ENCODE data around the gene GPR132. TPM values are rescaled to one million over a fixed set of nuclear protein-coding genes. Genes with fewer than 3 reads are reported as not detected.

The GPR132 gene
- total and polyA plus RNA-seq, 9 of the 15 experiments (the other 6 are each of a cell fraction or from before 2014, with no cell fraction given): 0.01 to 1.1 (median 0.25) TPM; not detected in 1

DNA sequence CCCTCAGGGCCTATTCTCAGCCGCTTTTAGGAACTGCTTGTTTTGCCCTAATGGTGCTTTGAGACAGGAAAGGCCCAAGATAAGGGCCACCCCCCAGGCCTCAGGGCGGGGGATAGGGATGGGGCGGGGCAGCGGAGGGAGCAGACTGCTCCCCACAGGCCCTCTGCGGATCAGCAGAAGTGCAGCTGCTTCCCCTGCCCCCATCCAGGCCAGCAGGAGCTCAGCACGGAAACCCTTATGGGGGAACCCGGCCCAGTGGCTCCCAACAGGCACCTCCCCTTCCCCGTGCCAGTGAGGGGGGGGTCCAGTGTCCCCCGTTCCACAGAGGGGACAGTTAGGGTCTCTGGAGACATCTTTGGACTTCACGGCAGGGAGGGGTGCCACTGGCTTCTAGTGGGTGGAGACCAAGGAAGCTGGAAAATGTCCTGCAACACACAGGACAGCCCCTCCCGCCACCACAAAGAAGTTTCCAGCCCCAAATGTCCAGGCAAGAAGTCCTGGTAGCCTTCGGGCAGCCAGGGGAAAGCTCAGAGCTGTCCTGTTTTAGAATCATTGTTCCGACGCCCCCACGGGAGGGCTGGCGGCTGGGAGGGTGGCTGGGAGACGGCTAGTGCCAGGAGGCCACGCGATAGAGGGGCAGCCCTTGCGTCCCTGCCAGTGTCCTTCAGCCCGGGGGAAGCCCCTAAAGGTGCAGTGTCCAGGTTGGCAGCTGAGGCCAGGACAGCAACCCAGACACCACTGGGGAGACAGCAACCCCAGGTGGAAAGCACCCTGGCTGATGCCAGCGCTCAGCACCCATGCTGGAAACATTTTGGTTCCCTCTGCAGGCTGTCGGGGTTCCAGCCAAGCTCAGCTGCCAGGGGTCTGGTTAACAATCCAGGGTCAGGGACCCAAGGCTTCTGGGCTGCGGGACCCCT is 10.4 kb upstream of the GPR132 start (continued):
- TF ChIP-seq ZNF584 (CRISPR knock-in tag; IDR thresholded peaks at IDR 0.05; ENCODE audit: low read depth) (no peak), ID3 (CRISPR knock-in tag; IDR thresholded peaks at IDR 0.05) (no peak), ID3 (tag; IDR thresholded peaks at IDR 0.05) (no peak), SRF (CRISPR knock-in tag; IDR thresholded peaks at IDR 0.05) (0 out of 4 replicates have a peak, but pooled peaks of 1 of the 2 experiments have one; percentile 19), POLR2B (IDR thresholded peaks at IDR 0.05; ENCODE audit: low read depth, partially characterized antibody) (no peak), C11orf30 (IDR thresholded peaks at IDR 0.05; ENCODE audit: low read depth) (no peak), ZNF280B (CRISPR knock-in tag; IDR thresholded peaks at IDR 0.05) (no peak), ZNF717 (CRISPR knock-in tag; IDR thresholded peaks at IDR 0.05) (no peak), ZNF551 (CRISPR knock-in tag; IDR thresholded peaks at IDR 0.05) (no peak), ZNF384 (IDR thresholded peaks at IDR 0.05; ENCODE audit: low read depth, low read length) (no peak), NEUROD1 (IDR thresholded peaks at IDR 0.05; ENCODE audit: borderline replicate concordance, low read depth, low read length, partially characterized antibody) (no peak), NFRKB (IDR thresholded peaks at IDR 0.05; ENCODE audit: low read depth) (peak; percentile 34; the same call in 1 of the 2 replicates), MAFG (tag; conservative IDR thresholded peaks at IDR 0.05) (no peak), PKNOX1 (IDR thresholded peaks at IDR 0.05) (no peak), TSC22D4 (tag; IDR thresholded peaks at IDR 0.05) (no peak), POLR2A (conservative IDR thresholded peaks at IDR 0.05) (no peak), LEF1 (IDR thresholded peaks at IDR 0.05) (peak; percentile 33; the same call in 1 of the 2 replicates), GABPB1 (CRISPR knock-in tag; IDR thresholded peaks at IDR 0.05) (no peak)
- TF ChIP-seq, protein P1, sequence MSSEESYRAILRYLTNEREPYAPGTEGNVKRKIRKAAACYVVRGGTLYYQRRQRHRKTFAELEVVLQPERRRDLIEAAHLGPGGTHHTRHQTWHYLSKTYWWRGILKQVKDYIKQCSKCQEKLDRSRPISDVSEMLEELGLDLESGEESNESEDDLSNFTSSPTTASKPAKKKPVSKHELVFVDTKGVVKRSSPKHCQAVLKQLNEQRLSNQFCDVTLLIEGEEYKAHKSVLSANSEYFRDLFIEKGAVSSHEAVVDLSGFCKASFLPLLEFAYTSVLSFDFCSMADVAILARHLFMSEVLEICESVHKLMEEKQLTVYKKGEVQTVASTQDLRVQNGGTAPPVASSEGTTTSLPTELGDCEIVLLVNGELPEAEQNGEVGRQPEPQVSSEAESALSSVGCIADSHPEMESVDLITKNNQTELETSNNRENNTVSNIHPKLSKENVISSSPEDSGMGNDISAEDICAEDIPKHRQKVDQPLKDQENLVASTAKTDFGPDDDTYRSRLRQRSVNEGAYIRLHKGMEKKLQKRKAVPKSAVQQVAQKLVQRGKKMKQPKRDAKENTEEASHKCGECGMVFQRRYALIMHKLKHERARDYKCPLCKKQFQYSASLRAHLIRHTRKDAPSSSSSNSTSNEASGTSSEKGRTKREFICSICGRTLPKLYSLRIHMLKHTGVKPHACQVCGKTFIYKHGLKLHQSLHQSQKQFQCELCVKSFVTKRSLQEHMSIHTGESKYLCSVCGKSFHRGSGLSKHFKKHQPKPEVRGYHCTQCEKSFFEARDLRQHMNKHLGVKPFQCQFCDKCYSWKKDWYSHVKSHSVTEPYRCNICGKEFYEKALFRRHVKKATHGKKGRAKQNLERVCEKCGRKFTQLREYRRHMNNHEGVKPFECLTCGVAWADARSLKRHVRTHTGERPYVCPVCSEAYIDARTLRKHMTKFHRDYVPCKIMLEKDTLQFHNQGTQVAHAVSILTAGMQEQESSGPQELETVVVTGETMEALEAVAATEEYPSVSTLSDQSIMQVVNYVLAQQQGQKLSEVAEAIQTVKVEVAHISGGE (CRISPR knock-in tag; IDR thresholded peaks at IDR 0.05): peak in 1 of 3 experiments; percentile 82; a peak in 2 of 6 replicates
- TF ChIP-seq, protein P2, sequence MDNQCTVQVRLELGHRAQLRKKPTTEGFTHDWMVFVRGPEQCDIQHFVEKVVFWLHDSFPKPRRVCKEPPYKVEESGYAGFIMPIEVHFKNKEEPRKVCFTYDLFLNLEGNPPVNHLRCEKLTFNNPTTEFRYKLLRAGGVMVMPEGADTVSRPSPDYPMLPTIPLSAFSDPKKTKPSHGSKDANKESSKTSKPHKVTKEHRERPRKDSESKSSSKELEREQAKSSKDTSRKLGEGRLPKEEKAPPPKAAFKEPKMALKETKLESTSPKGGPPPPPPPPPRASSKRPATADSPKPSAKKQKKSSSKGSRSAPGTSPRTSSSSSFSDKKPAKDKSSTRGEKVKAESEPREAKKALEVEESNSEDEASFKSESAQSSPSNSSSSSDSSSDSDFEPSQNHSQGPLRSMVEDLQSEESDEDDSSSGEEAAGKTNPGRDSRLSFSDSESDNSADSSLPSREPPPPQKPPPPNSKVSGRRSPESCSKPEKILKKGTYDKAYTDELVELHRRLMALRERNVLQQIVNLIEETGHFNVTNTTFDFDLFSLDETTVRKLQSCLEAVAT (IDR thresholded peaks at IDR 0.05): no peak

Data from K562 (cell line).